ENCODE results near the gene ERP44. TPM values are rescaled to one million over a fixed set of nuclear protein-coding genes. Genes with fewer than 3 reads are reported as not detected.
"Not testable (repeated sequence)": the region's sequence is repeated elsewhere in the genome, so short reads cannot be mapped to it uniquely, and the experiment has no call there.

The ERP44 gene
- total RNA-seq, 1 donor from 2014 or later, result 18.0 TPM

DNA sequence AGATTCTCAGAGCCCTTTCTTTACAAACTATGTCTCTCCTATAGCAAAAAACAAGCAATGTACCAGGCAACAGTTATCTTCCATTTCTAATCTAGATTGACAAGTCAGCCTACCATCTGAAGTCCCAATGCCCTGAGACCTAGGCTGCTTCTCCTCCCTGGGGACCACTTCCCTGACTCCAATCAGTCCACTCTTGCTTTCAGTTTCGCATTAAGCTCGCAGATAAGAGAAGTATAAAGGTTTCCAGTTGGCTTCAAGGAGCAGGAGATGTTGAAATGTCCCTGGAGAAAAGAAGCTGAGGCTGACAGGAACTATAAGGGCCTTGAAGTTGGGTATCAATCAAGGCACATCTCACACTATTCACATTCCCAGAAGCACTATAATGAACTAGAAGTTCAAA, 32.3 kb downstream of the ERP44 start:
- Histone ChIP-seq H3K9me3 (ENCODE audit: low read depth) (no peaks in the 10 kb centered on the region), H3K79me2 (ENCODE audit: low read depth) (peaks cover 5% of the 10 kb centered on the region), H3K27me3 (no peaks in the 10 kb centered on the region), H3K27ac (no peak overlapping the region), H3K9ac (no peak overlapping the region), H3F3A (ENCODE audit: low read depth) (no peaks in the 10 kb centered on the region), H2AFZ (replicated peaks) (no peak overlapping the region), H3K4me3 (no peak overlapping the region), H3K36me3 (no peaks in the 10 kb centered on the region), H4K20me1 (ENCODE audit: low read depth) (no peaks in the 10 kb centered on the region), H3K4me2 (no peak overlapping the region), H3K4me1 (no peaks in the 10 kb centered on the region)
- peaks cover 9% of the 10 kb centered on the region for H3K36me3 Mint-ChIP-seq
- no peak for DNase-seq (ENCODE audit: low spot score)
- H3K4me1 Mint-ChIP-seq, result no peaks in the 10 kb centered on the region
- H3K27me3 Mint-ChIP-seq (ENCODE audit: insufficient read depth, low read depth), result no peaks in the 10 kb centered on the region
- no peak overlapping the region for H3K4me3 Mint-ChIP-seq
- H3K27ac Mint-ChIP-seq, result no peak overlapping the region
- H3K9me3 Mint-ChIP-seq, result peaks cover 15% of the 10 kb centered on the region
- no peak for TF ChIP-seq EZH2 (IDR thresholded peaks at IDR 0.05)
- TF ChIP-seq, protein P1, sequence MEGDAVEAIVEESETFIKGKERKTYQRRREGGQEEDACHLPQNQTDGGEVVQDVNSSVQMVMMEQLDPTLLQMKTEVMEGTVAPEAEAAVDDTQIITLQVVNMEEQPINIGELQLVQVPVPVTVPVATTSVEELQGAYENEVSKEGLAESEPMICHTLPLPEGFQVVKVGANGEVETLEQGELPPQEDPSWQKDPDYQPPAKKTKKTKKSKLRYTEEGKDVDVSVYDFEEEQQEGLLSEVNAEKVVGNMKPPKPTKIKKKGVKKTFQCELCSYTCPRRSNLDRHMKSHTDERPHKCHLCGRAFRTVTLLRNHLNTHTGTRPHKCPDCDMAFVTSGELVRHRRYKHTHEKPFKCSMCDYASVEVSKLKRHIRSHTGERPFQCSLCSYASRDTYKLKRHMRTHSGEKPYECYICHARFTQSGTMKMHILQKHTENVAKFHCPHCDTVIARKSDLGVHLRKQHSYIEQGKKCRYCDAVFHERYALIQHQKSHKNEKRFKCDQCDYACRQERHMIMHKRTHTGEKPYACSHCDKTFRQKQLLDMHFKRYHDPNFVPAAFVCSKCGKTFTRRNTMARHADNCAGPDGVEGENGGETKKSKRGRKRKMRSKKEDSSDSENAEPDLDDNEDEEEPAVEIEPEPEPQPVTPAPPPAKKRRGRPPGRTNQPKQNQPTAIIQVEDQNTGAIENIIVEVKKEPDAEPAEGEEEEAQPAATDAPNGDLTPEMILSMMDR (IDR thresholded peaks at IDR 0.05), result no peak
- TF ChIP-seq EZH2phosphoT487 (IDR thresholded peaks at IDR 0.05), result no peak

DNA sequence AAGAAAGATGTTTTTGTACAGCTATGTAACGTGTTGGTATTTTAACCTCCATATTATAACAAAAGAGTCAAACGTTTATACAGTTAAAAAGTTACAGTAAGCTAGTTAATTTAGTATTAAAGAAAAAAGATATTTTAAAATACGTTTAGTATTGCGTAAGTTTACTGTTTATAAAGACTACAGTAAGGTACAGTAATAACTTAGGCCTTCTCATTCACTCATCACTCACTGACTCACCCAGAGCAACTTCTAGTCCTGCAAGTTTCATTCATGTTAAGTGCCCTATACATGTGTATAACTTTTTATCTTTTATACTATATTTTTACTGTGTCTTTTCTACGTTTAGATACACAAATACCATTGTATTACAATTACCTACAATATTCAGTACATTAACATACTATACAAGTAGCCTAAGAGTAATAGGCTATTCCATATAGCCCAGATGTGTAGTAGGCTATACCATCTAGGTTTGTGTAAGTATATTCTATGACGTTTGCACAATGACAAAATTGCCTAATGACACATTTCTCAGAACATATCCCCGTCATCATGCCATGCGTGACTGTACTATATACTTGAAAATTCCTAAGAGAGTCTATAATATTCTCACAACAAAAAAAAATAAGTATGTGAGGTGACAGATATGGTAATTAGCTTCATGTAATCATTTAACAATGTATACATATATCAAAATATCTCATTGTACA, 33.8 kb downstream of the ERP44 start:
- Histone ChIP-seq H2AFZ (replicated peaks) (no peak overlapping the region), H3K9me3 (ENCODE audit: low read depth) (no peaks in the 10 kb centered on the region), H3K4me1 (no peaks in the 10 kb centered on the region), H3K36me3 (no peaks in the 10 kb centered on the region), H3K27ac (no peak overlapping the region), H3K4me2 (no peak overlapping the region), H3K9ac (no peak overlapping the region), H3K4me3 (no peak overlapping the region), H3F3A (ENCODE audit: low read depth) (no peaks in the 10 kb centered on the region), H3K27me3 (no peaks in the 10 kb centered on the region), H3K79me2 (ENCODE audit: low read depth) (no peaks in the 10 kb centered on the region), H4K20me1 (ENCODE audit: low read depth) (no peaks in the 10 kb centered on the region)
- TF ChIP-seq, protein P1 (IDR thresholded peaks at IDR 0.05), result no peak
- TF ChIP-seq EZH2 (IDR thresholded peaks at IDR 0.05) (no peak), EZH2phosphoT487 (IDR thresholded peaks at IDR 0.05) (no peak)
- Mint-ChIP-seq H3K4me3 (no peak overlapping the region), H3K27me3 (ENCODE audit: insufficient read depth, low read depth) (no peaks in the 10 kb centered on the region), H3K36me3 (peaks cover 9% of the 10 kb centered on the region), H3K4me1 (no peaks in the 10 kb centered on the region), H3K27ac (no peak overlapping the region), H3K9me3 (peaks cover 15% of the 10 kb centered on the region)
- DNase-seq (ENCODE audit: low spot score), result no peak

DNA sequence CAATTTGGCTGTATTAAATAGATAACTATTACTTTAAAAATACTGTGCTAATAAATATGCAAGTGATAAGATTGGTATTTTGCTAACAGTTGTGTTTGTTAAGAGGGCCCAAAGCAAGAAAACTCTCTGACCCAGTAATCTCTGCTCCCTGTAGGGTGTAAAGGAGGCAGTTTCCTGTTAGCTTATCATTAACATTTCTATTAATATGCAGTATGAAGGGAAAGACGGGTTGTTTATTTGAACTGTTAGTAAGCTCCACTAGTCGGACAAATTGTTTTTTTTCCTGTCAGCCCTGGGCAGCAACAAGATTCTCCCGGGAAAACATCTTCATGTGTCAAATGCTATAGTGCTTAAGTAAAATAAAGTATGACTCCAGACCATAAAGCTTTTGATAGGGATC, 35.6 kb downstream of the ERP44 start:
- Histone ChIP-seq H3K36me3 (no peaks in the 10 kb centered on the region), H3K27me3 (no peaks in the 10 kb centered on the region), H3K4me1 (no peaks in the 10 kb centered on the region), H3F3A (ENCODE audit: low read depth) (no peaks in the 10 kb centered on the region), H3K27ac (no peak overlapping the region), H3K9ac (no peak overlapping the region), H2AFZ (replicated peaks) (no peak overlapping the region), H4K20me1 (ENCODE audit: low read depth) (no peaks in the 10 kb centered on the region), H3K79me2 (ENCODE audit: low read depth) (no peaks in the 10 kb centered on the region), H3K9me3 (ENCODE audit: low read depth) (no peaks in the 10 kb centered on the region), H3K4me2 (no peak overlapping the region), H3K4me3 (no peak overlapping the region)
- Mint-ChIP-seq H3K27me3 (ENCODE audit: insufficient read depth, low read depth) (no peaks in the 10 kb centered on the region), H3K4me1 (no peaks in the 10 kb centered on the region), H3K4me3 (no peak overlapping the region), H3K9me3 (peaks cover 11% of the 10 kb centered on the region), H3K27ac (no peak overlapping the region), H3K36me3 (peaks cover 10% of the 10 kb centered on the region)
- TF ChIP-seq EZH2phosphoT487 (IDR thresholded peaks at IDR 0.05) (no peak), EZH2 (IDR thresholded peaks at IDR 0.05) (no peak)
- TF ChIP-seq, protein P1 (IDR thresholded peaks at IDR 0.05), result no peak
- no peak for DNase-seq (ENCODE audit: low spot score)

DNA sequence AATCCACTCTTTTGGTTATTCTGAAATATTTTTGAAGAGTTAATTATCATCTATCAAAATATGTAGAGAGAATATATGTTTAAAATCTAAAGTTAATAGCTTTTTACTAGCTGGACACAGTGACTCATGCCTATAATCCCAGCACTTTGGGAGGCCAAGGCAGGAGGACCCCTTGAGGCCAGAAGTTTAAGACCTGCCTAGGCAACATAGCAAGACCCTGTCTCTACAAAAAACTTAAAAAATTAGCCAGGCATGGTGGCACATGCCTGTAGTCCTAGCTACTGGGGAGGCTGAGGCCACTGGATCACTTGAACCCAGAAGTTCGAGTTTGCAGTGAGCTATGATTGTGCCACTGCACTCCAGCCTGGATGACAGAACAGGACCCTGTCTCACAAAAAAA, 36.1 kb downstream of the ERP44 start:
- H3F3A ChIP-seq (ENCODE audit: low read depth); H3K27ac Mint-ChIP-seq; H4K20me1 ChIP-seq (ENCODE audit: low read depth); H3K36me3 Mint-ChIP-seq; H3K27me3 ChIP-seq; H3K4me3 ChIP-seq; H3K9me3 ChIP-seq (ENCODE audit: low read depth); H3K4me2 ChIP-seq; H3K4me3 Mint-ChIP-seq; H3K4me1 Mint-ChIP-seq; H3K4me1 ChIP-seq; H3K36me3 ChIP-seq; H3K79me2 ChIP-seq (ENCODE audit: low read depth); H3K27ac ChIP-seq; DNase-seq (ENCODE audit: low spot score); H2AFZ ChIP-seq (replicated peaks); H3K27me3 Mint-ChIP-seq (ENCODE audit: insufficient read depth, low read depth); H3K9ac ChIP-seq: not testable (repeated sequence)
- peaks cover 11% of the 10 kb centered on the region for H3K9me3 Mint-ChIP-seq
